ENCODE results near the gene KRT7. TPM values are rescaled to one million over a fixed set of nuclear protein-coding genes. Genes with fewer than 3 reads are reported as not detected.

The KRT7 gene
- total RNA-seq, 4 donors from 2014 or later, result 2.4 to 4.0 (median 3.7) TPM

DNA sequence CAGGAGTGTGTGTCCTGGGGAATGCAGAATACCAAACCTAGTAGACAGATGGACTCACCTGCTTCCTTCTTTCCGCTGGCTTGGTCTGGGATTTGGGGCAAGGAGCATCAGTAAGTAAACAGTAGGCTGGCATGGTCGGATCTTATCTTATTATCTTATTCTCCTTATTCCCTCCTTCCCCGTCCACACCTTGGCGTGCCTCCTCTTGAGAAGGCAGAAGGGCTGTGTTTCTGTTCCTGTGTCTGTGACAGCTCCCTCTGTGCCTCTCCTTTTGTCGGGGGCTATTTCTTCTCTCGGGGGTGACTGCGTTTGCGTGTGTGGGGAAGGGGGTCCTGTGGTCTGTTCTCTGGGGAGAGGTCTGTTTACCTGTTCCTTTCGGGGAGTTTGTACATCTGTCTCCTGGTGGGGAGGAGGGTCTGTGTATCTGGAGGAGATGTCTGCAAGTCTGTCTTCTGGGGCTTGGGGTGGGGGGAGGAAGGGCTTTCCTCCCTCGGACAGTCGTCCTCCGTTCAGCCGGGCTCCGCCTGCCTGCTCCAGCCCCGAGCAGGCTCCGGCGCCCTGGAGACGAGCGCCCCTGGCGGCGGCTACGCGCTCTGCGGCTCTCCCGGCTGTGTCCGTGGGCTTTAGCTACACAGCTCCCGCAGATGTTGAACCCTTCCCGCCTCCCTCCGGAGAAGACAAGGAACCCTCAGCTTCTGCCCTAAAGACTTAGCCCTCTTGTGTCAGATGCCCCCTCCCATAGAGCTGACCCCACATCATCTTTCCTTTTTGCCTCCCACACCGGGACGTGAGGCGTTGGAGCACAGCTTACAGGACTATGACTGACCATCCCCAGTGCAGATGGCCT, 45.8 kb downstream of the KRT7 start:
- TF ChIP-seq, protein P1, sequence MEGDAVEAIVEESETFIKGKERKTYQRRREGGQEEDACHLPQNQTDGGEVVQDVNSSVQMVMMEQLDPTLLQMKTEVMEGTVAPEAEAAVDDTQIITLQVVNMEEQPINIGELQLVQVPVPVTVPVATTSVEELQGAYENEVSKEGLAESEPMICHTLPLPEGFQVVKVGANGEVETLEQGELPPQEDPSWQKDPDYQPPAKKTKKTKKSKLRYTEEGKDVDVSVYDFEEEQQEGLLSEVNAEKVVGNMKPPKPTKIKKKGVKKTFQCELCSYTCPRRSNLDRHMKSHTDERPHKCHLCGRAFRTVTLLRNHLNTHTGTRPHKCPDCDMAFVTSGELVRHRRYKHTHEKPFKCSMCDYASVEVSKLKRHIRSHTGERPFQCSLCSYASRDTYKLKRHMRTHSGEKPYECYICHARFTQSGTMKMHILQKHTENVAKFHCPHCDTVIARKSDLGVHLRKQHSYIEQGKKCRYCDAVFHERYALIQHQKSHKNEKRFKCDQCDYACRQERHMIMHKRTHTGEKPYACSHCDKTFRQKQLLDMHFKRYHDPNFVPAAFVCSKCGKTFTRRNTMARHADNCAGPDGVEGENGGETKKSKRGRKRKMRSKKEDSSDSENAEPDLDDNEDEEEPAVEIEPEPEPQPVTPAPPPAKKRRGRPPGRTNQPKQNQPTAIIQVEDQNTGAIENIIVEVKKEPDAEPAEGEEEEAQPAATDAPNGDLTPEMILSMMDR (IDR thresholded peaks at IDR 0.05; ENCODE audit: low read depth), result no peak

DNA sequence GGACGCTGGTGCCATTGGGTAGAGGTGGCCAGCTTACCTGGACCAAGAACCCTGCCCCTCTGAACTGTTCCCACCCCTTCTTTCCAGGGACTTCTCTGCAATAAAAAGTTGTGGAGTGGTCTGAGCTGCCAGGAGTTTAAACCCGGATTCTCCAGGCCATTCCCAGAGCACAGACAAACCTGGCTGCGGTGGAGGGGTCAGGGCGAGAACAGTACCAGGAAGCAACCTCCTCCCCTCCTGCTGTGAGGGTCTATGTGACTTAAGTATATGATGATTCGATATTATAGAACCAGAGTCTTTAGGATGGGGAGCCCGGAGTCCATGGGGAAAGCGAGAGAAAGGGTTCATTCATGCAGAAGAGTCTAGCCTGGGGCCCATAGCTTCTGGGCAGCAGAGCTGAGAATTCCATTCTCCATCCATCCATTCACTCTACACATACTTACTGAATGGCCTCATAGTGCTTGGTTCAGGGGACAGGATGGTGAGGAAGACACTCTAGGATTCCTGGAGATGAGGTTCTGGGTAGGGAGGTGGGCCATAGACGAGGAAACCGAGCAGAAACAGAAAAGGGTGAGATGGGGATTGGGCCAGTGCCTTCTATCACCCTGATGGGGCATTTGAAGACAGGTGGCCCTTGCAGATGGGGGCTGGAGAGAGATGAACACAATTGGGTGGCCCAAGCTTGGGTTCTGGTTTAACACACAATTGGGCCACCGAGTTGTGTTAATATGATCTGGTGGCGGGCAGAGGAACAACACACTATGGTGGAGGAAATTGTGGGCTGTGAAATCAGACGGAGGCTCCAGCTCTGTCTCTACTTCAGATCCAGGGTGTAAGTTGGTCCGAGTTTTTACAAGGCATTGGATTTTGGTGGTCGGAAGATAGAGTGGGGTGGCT, 46.6 kb downstream of the KRT7 start:
- TF ChIP-seq, protein P1 (IDR thresholded peaks at IDR 0.05; ENCODE audit: low read depth), result no peak

DNA sequence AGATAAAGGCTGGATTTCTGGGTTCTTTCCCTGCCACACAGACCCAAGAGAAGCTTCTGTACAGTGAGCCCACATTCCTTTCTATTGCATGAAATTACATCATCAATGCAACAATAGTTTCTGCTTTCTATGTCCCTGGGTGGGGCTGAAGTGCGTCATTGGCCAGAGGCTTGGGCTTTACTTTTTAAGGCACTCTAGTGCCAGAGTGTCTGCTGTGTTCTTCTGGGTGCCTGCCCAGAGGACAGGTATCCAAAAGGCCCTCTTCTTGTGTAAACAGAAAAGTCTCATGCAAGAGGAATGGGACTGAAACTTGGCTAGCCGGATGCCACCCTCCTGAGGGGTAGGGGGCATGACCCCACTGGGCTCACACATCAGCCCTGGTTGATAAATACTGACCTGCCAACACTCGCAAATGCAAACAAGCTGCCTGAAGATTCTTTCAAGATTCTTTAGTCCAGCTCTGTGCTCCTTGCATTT, 47.3 kb downstream of the KRT7 start:
- TF ChIP-seq, protein P1 (IDR thresholded peaks at IDR 0.05; ENCODE audit: low read depth), result no peak

DNA sequence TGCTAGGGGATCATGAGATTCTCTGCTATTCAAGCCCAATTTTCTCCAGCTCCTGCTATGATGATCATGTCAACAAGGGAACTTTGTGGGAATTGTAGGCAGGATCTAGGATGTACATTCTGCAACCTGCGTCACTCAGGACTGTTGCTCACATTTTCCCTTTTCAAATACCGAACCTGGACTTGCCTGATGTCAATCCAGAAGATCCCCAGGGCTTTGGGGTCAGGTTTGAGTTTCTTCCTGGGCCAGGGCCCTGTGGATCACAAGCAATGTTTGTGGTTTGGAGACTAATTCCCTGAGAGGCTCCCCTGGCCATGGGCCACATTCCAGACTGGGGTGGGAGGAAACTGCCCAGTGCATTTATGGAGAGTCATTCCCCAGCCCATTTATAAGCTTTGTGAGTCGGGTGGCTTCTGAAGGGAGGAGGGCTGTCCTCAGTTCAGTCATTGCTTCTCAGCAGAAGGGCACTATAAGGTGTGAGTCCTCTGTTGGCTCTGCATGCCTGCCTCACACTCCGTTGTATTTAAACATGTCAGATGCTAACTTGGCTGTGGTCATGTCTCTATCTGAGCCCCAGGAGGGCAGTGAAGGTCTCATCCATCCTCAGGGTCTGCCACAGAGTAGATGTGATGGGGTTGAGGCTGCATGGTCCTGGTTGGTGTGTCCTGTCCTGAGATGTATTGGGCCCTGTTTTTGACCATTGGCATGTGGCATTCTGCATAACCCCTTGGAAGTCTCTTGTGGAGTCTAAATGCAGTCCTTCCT, 47.9 kb downstream of the KRT7 start:
- TF ChIP-seq, protein P1 (IDR thresholded peaks at IDR 0.05; ENCODE audit: low read depth), result no peak

DNA sequence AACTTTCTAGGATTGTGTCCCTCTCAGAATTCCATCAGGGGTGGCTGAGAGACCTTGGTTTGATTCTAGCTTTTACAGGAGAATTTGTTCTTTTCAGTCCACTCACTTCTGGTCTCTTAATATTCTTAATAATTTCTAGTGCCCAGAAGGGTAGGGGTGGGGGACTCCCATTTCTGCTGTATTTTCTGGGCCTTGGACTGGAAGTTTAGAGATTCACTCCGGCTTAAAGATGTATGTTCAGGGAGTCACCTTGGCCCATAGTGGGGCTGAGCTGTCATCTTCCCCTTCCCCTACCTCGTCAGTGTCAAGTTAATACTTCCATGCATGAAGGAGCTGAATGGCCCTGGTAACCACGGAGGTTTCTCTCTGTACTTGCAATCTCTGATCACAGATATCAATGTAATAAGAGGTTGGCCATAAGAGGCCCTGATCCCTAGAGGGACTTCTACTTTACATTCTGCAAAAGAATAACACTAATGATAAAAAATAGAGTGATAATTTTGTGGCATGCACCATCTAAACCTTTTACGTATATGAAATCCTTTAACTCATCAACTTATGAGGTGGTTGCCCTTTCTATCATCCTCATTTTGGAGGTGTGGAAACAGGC, 51.6 kb downstream of the KRT7 start:
- TF ChIP-seq, protein P1 (IDR thresholded peaks at IDR 0.05; ENCODE audit: low read depth), result no peak

DNA sequence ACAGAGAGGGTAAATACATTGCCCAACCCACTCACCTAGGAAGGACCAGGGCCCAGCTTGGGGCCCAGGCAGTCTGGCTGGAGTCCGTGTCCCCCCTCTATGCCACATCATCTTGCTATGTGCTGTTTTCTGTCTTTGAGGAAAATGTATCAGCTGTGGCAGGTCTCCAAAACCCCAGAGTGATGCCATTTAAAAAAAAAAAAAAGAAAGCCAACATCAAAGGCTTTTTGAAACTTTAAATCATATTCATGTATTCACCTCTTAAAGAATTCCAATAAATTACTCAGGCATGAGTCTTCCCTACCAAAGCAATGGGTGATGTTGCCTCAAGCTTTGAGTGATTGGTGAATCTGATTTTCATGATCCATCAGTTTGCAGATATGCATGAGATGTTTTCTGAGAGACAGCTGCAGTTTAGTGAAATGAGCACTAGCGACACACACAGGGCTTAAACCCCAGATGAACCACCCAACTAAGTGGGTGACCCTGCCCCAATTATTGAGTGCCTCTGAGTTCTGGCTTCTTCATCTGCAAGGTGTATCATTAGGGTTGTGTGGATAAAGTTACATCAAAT, 52.2 kb downstream of the KRT7 start:
- TF ChIP-seq, protein P1 (IDR thresholded peaks at IDR 0.05; ENCODE audit: low read depth), result no peak

All from subcutaneous adipose tissue (tissue), 4 donors.